Measurements from ENCODE around the gene KLHL3. TPM values are rescaled to one million over a fixed set of nuclear protein-coding genes. Genes with fewer than 3 reads are reported as not detected.
A peak's percentile ranks its signal among the peaks of the same experiment; 100 is the strongest.

KLHL3 gene
- total RNA-seq, 1 experiment from 2014 or later = 3.5 TPM

DNA sequence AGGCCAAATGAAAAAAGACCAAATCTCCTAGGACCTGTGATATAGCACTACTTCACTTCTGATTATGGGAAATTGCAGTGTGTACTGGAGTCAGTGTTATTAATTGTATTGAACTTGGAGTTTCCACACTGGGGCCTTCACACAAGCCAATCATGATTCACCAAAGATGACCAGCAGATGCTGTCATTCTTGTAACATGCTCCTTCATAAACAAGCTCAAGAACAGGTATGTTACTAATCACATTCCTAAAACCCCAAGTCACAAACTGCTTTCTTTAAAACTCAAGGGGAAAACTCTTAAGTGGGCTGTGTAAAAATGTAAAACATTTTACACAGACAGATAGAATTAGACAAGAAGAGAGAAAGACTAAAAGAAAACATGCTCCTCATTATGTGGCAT is 5.6 kb downstream of the KLHL3 start:
- no peak overlapping the region for H3K27ac Mint-ChIP-seq (ENCODE audit: unreplicated experiment)
- Histone ChIP-seq H3K9me3 (0 out of 2 replicates have a peak, but pooled peaks cover 3% of the 10 kb centered on the region), H3K4me1 (peaks cover 25% of the 10 kb centered on the region), H3K27me3 (replicated peaks; ENCODE audit: control insufficient read depth, insufficient read depth, low read length) (no peaks in the 10 kb centered on the region), H3K36me3 (ENCODE audit: control insufficient read depth, insufficient read depth, low read length) (no peaks in the 10 kb centered on the region), H3K4me3 (ENCODE audit: low read depth, low read length) (no peak overlapping the region)
- no peaks in the 10 kb centered on the region for H3K36me3 Mint-ChIP-seq (ENCODE audit: insufficient read depth, unreplicated experiment)
- H3K27me3 Mint-ChIP-seq (ENCODE audit: insufficient read depth, unreplicated experiment) = no peaks in the 10 kb centered on the region
- DNase-seq = no peak
- BruUV-seq (replicated peaks) = no TSS peak
- no peak overlapping the region for H3K4me3 Mint-ChIP-seq (ENCODE audit: unreplicated experiment)
- TF ChIP-seq, protein P1, sequence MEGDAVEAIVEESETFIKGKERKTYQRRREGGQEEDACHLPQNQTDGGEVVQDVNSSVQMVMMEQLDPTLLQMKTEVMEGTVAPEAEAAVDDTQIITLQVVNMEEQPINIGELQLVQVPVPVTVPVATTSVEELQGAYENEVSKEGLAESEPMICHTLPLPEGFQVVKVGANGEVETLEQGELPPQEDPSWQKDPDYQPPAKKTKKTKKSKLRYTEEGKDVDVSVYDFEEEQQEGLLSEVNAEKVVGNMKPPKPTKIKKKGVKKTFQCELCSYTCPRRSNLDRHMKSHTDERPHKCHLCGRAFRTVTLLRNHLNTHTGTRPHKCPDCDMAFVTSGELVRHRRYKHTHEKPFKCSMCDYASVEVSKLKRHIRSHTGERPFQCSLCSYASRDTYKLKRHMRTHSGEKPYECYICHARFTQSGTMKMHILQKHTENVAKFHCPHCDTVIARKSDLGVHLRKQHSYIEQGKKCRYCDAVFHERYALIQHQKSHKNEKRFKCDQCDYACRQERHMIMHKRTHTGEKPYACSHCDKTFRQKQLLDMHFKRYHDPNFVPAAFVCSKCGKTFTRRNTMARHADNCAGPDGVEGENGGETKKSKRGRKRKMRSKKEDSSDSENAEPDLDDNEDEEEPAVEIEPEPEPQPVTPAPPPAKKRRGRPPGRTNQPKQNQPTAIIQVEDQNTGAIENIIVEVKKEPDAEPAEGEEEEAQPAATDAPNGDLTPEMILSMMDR (IDR thresholded peaks at IDR 0.05; ENCODE audit: insufficient read depth in 1 of 2, low read depth in 1 of 2, low read length in 1 of 2, severe bottlenecking in 1 of 2, unreplicated experiment in 1 of 2) = no peak
- peaks cover 13% of the 10 kb centered on the region for H3K4me1 Mint-ChIP-seq (ENCODE audit: low read depth, unreplicated experiment)
- ChIA-PET POLR2A (no interaction called here), CTCF (interaction anchor here (0.8 kb wide), 1 partner anchor 12 kb away, joined by 4 read pairs; no protein-coding TSS in a partner anchor)
- H3K9me3 Mint-ChIP-seq (ENCODE audit: unreplicated experiment) = no peaks in the 10 kb centered on the region
- intact Hi-C loops (cut with micrococcal nuclease; ENCODE audit: unreplicated experiment) = no loop called here

DNA sequence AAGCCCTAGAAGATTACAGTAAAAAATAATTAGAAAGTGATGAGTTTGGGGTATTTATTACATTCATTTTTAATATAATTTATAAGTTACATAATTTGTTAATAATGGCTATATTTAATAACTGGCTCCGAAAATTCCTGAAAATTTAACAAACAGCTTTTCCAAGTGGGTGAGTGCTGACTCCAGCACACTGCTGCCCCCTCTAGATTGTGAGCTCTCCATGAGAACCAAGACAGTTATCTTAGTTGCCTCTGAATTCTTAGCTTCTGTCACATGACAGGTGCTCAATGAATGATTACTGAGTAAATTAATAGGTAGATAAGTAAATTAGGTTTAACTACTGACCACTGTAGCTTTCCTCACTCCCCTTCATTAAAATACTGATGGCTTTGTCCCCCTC is 7.8 kb downstream of the KLHL3 start:
- no peak overlapping the region for H3K27ac Mint-ChIP-seq (ENCODE audit: unreplicated experiment)
- H3K36me3 ChIP-seq (ENCODE audit: control insufficient read depth, insufficient read depth, low read length) = no peaks in the 10 kb centered on the region
- no TSS peak for BruUV-seq (replicated peaks)
- H3K4me1 ChIP-seq = peaks cover 12% of the 10 kb centered on the region
- no peaks in the 10 kb centered on the region for H3K27me3 ChIP-seq (replicated peaks; ENCODE audit: control insufficient read depth, insufficient read depth, low read length)
- no peak overlapping the region for H3K4me3 Mint-ChIP-seq (ENCODE audit: unreplicated experiment)
- CTCF ChIA-PET = interaction anchor here (1.0 to 1.3 kb wide), 2 partner anchors 24 to 68 kb away, joined by 3 to 10 read pairs; no protein-coding TSS in a partner anchor
- POLR2A ChIA-PET = no interaction called here
- intact Hi-C loops (cut with micrococcal nuclease; ENCODE audit: unreplicated experiment) = no loop called here
- no peak overlapping the region for H3K4me3 ChIP-seq (ENCODE audit: low read depth, low read length)
- peaks cover 4% of the 10 kb centered on the region for H3K4me1 Mint-ChIP-seq (ENCODE audit: low read depth, unreplicated experiment)
- TF ChIP-seq, protein P1 (IDR thresholded peaks at IDR 0.05; ENCODE audit: insufficient read depth in 1 of 2, low read depth in 1 of 2, low read length in 1 of 2, severe bottlenecking in 1 of 2, unreplicated experiment in 1 of 2) = peak in 1 of 2 experiments; percentile 11
- H3K36me3 Mint-ChIP-seq (ENCODE audit: insufficient read depth, unreplicated experiment) = no peaks in the 10 kb centered on the region
- no peak for DNase-seq
- H3K9me3 ChIP-seq = peaks cover 12% of the 10 kb centered on the region
- H3K27me3 Mint-ChIP-seq (ENCODE audit: insufficient read depth, unreplicated experiment) = no peaks in the 10 kb centered on the region
- no peaks in the 10 kb centered on the region for H3K9me3 Mint-ChIP-seq (ENCODE audit: unreplicated experiment)

DNA sequence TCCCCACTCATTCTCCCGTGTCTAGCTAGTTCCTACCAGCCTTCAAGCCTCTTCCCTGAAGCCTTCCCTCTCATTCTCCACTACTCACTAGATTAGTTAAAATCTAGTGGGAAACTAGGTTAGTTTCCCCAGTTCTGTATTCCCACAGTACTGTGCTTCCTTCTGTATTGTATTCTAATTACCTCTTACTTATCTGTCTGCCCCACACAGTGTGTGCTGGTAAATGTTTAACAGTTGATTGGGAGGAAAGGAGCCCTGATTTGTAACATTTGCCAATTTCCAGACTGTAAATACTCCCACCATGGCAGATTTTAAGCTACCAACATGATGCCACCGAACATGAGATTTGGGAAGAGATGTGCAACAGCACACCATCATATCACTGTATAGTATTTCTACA is 8.3 kb downstream of the KLHL3 start:
- POLR2A ChIA-PET = no interaction called here
- H3K4me3 Mint-ChIP-seq (ENCODE audit: unreplicated experiment) = no peak overlapping the region
- Histone ChIP-seq H3K4me3 (ENCODE audit: low read depth, low read length) (no peak overlapping the region), H3K36me3 (ENCODE audit: control insufficient read depth, insufficient read depth, low read length) (no peaks in the 10 kb centered on the region), H3K27me3 (replicated peaks; ENCODE audit: control insufficient read depth, insufficient read depth, low read length) (no peaks in the 10 kb centered on the region), H3K9me3 (peaks cover 12% of the 10 kb centered on the region), H3K4me1 (peaks cover 8% of the 10 kb centered on the region)
- no peaks in the 10 kb centered on the region for H3K36me3 Mint-ChIP-seq (ENCODE audit: insufficient read depth, unreplicated experiment)
- intact Hi-C loops (cut with micrococcal nuclease; ENCODE audit: unreplicated experiment) = no loop called here
- peaks cover under 1% of the 10 kb centered on the region for H3K4me1 Mint-ChIP-seq (ENCODE audit: low read depth, unreplicated experiment)
- no peaks in the 10 kb centered on the region for H3K9me3 Mint-ChIP-seq (ENCODE audit: unreplicated experiment)
- TF ChIP-seq, protein P1 (IDR thresholded peaks at IDR 0.05; ENCODE audit: insufficient read depth in 1 of 2, low read depth in 1 of 2, low read length in 1 of 2, severe bottlenecking in 1 of 2, unreplicated experiment in 1 of 2) = no peak
- no peak for DNase-seq
- H3K27ac Mint-ChIP-seq (ENCODE audit: unreplicated experiment) = no peak overlapping the region
- BruUV-seq (replicated peaks) = no TSS peak
- CTCF ChIA-PET = interaction anchor here (1.3 kb wide), 1 partner anchor 67 kb away, joined by 10 read pairs; no protein-coding TSS in a partner anchor
- no peaks in the 10 kb centered on the region for H3K27me3 Mint-ChIP-seq (ENCODE audit: insufficient read depth, unreplicated experiment)

Measured in Caco-2 (cell line).